HEK293 (cell line): Measurements from ENCODE around the gene MAK.
A peak's percentile ranks its signal among the peaks of the same experiment; 100 is the strongest.
"Not testable (repeated sequence)": the region's sequence is repeated elsewhere in the genome, so short reads cannot be mapped to it uniquely, and the experiment has no call there.

Experiments
- CTCF ChIA-PET: fragments of 350-600 bp; formaldehyde crosslinking; extraction: SDS; loops from one replicate; lab custom pipeline; 2021; ENCODE audit warnings: antibody characterized with exemption; lab: Yijun Ruan, JAX
- POLR2A ChIA-PET: fragments of 300-600 bp; formaldehyde crosslinking; extraction: SDS; loops from one replicate; lab custom pipeline; 2020; ENCODE audit warnings: antibody characterized with exemption, inconsistent platforms; lab: Yijun Ruan, JAX
- H3K27ac ChIP-seq: fragments of 200-500 bp; sonication (Bioruptor generic); 2 replicates; pipeline ENCODE4 v1.5.1; 2014; ENCODE audit warnings: low read depth, low read length, control low read depth, inconsistent platforms; ENCODE audit errors: extremely low read depth
- H3K36me3 ChIP-seq, 2 experiments: fragments of 200-500 bp in 1 of 2; sonication (Bioruptor generic) in 1 of 2; 1 replicate in 1 of 2; 2 replicates in 1 of 2; pipeline ENCODE4 v1.5.1; 2014 to 2017; ENCODE audit warnings: inconsistent platforms in 2 of 2, low read length in 2 of 2; ENCODE audit not compliant: control insufficient read depth in 2 of 2, insufficient read depth in 1 of 2
- H3K4me1 ChIP-seq: fragments of 200-500 bp; sonication (Bioruptor generic); 2 replicates; pipeline ENCODE4 v1.5.1; 2014; ENCODE audit warnings: mild to moderate bottlenecking, low read length, inconsistent platforms; ENCODE audit not compliant: control insufficient read depth, insufficient read depth
- H3K4me3 ChIP-seq: 2 replicates; pipeline ENCODE4 v1.5.1; 2011; ENCODE audit warnings: low read depth, mild to moderate bottlenecking, control low read depth, low read length, moderate library complexity
- H3K9me3 ChIP-seq: fragments of 200-500 bp; sonication (Bioruptor generic); 2 replicates; pipeline ENCODE4 v1.5.1; 2014; ENCODE audit warnings: low read depth, low read length, inconsistent platforms; ENCODE audit not compliant: control insufficient read depth, insufficient read depth
- KLF17 ChIP-seq: fragments of 450-650 bp; formaldehyde crosslinking; IDR thresholded peaks from 2 replicates; pipeline ENCODE4 v1.5.1; 2016; ENCODE audit warnings: missing biosample characterization, missing genetic modification characterization
- PRDM1 ChIP-seq: fragments of 450-650 bp; formaldehyde crosslinking; IDR thresholded peaks from 2 replicates; pipeline ENCODE4; 2016; ENCODE audit warnings: missing biosample characterization, missing genetic modification characterization
- PRDM4 ChIP-seq: fragments of 450-650 bp; formaldehyde crosslinking; IDR thresholded peaks from 2 replicates; pipeline ENCODE4 v1.5.1; 2017; ENCODE audit warnings: missing biosample characterization, missing genetic modification characterization
- REPIN1 ChIP-seq: fragments of 450-650 bp; formaldehyde crosslinking; IDR thresholded peaks from 2 replicates; pipeline ENCODE4 v1.5.1; 2017; ENCODE audit warnings: missing biosample characterization, missing genetic modification characterization, low read depth
- SP7 ChIP-seq: fragments of 450-650 bp; formaldehyde crosslinking; IDR thresholded peaks from 2 replicates; pipeline ENCODE4 v1.5.1; 2016; ENCODE audit warnings: missing biosample characterization, missing genetic modification characterization
- TRIM28 ChIP-seq: IDR thresholded peaks from 2 replicates; pipeline ENCODE4 v1.6.1; 2011; ENCODE audit warnings: low read length, control low read depth, borderline replicate concordance
- ZBTB17 ChIP-seq: fragments of 450-650 bp; formaldehyde crosslinking; IDR thresholded peaks from 2 replicates; pipeline ENCODE4 v1.5.1; 2016; ENCODE audit warnings: missing biosample characterization, missing genetic modification characterization
- ZFHX2 ChIP-seq: fragments of 450-650 bp; formaldehyde crosslinking; conservative IDR thresholded peaks from 2 replicates; pipeline ENCODE4 v1.5.1; 2016; ENCODE audit warnings: missing biosample characterization, missing genetic modification characterization
- ZNF335 ChIP-seq: fragments of 450-650 bp; formaldehyde crosslinking; conservative IDR thresholded peaks from 2 replicates; pipeline ENCODE4 v1.5.1; 2016; ENCODE audit warnings: missing biosample characterization, missing genetic modification characterization
- ZNF433 ChIP-seq: fragments of 450-650 bp; formaldehyde crosslinking; IDR thresholded peaks from 2 replicates; pipeline ENCODE4 v1.5.1; 2016; ENCODE audit warnings: missing biosample characterization, missing genetic modification characterization, low read depth
- ZNF473 ChIP-seq: fragments of 450-650 bp; formaldehyde crosslinking; IDR thresholded peaks from 2 replicates; pipeline ENCODE4 v1.5.1; 2017; ENCODE audit warnings: missing biosample characterization, missing genetic modification characterization
- ZNF530 ChIP-seq: fragments of 450-650 bp; formaldehyde crosslinking; IDR thresholded peaks from 2 replicates; pipeline ENCODE4 v1.5.1; 2016; ENCODE audit warnings: low read depth, missing biosample characterization, missing genetic modification characterization
- ZNF544 ChIP-seq: fragments of 450-650 bp; formaldehyde crosslinking; IDR thresholded peaks from 2 replicates; pipeline ENCODE4 v1.5.0; 2017; ENCODE audit warnings: missing biosample characterization, missing genetic modification characterization
- ZNF600 ChIP-seq: fragments of 450-650 bp; formaldehyde crosslinking; IDR thresholded peaks from 2 replicates; pipeline ENCODE4 v1.5.1; 2016; ENCODE audit warnings: missing biosample characterization, missing genetic modification characterization
- ZNF621 ChIP-seq: fragments of 450-650 bp; formaldehyde crosslinking; IDR thresholded peaks from 2 replicates; pipeline ENCODE4 v1.5.1; 2017; ENCODE audit warnings: missing biosample characterization, missing genetic modification characterization
- ZNF623 ChIP-seq: fragments of 450-650 bp; formaldehyde crosslinking; IDR thresholded peaks from 2 replicates; pipeline ENCODE4 v1.5.1; 2016; ENCODE audit warnings: missing biosample characterization, missing genetic modification characterization
- ZNF654 ChIP-seq: fragments of 450-650 bp; formaldehyde crosslinking; IDR thresholded peaks from 2 replicates; pipeline ENCODE4 v1.5.1; 2016; ENCODE audit warnings: low read depth, missing biosample characterization, missing genetic modification characterization
- ZNF785 ChIP-seq: fragments of 450-650 bp; formaldehyde crosslinking; IDR thresholded peaks from 2 replicates; pipeline ENCODE4 v1.5.1; 2016; ENCODE audit warnings: missing biosample characterization, missing genetic modification characterization
- ZXDB ChIP-seq: fragments of 450-650 bp; formaldehyde crosslinking; IDR thresholded peaks from 2 replicates; pipeline ENCODE4 v1.5.1; 2016; ENCODE audit warnings: missing biosample characterization, missing genetic modification characterization
- TF ChIP-seq, protein P1 (sequence below): fragments of 450-650 bp; formaldehyde crosslinking; IDR thresholded peaks from 2 replicates; pipeline ENCODE4 v1.5.1; 2016; ENCODE audit warnings: missing biosample characterization, missing genetic modification characterization, low read depth
- TF ChIP-seq, protein P2 (sequence below): fragments of 450-650 bp; formaldehyde crosslinking; IDR thresholded peaks from 2 replicates; pipeline ENCODE4 v1.5.1; 2016; ENCODE audit warnings: missing biosample characterization, missing genetic modification characterization
- TF ChIP-seq, protein P3 (sequence below): fragments of 450-650 bp; formaldehyde crosslinking; IDR thresholded peaks from 2 replicates; pipeline ENCODE4 v1.5.1; 2016; ENCODE audit warnings: missing biosample characterization, missing genetic modification characterization

Gene MAK

DNA sequence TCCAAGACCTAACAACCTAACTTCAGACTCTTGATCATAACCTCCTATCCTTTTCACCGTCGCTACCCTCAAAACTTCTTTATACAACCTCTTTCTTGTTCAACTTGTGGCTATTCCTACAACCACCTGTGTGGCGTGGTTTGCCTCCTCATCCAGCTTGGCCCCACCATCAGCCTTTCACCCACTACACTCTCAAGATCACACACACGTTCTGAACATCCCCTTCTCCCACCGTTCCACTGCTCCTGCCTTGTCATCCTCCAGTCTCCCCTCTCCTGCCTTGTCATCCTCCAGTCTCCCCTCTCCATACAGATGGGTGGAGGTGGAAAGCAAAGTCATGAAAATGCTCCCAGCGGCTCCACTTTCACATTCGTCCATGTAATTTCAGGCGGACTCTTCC, 14.0 kb downstream of the MAK start:
- Histone ChIP-seq H3K4me1 (no peaks in the 10 kb centered on the region), H3K9me3 (no peaks in the 10 kb centered on the region), H3K4me3 (no peak overlapping the region), H3K36me3 (no peaks in the 10 kb centered on the region; a peak in 1 of 3 replicates), H3K27ac (no peak overlapping the region)
- TF ChIP-seq TRIM28 (no peak), PRDM1 (tag by site-specific recombination) (no peak), ZNF785 (tag by site-specific recombination) (no peak)
- ChIA-PET CTCF (no interaction called here), POLR2A (no interaction called here)

GRCh38 chr6:10814176-10814575, 24.2 kb downstream of the MAK start:
- H3K36me3 ChIP-seq, H3K27ac ChIP-seq, POLR2A ChIA-PET, H3K4me1 ChIP-seq, H3K4me3 ChIP-seq, H3K9me3 ChIP-seq: not testable (repeated sequence)
- CTCF ChIA-PET = interaction anchor here (1.0 kb wide), 1 partner anchor 12 kb away, joined by 5 read pairs; no protein-coding TSS in a partner anchor

GRCh38 chr6:10809098-10809497, 29.2 kb downstream of the MAK start:
- Histone ChIP-seq H3K4me1 (no peaks in the 10 kb centered on the region), H3K9me3 (no peaks in the 10 kb centered on the region), H3K36me3 (peaks cover 0 to 6% of the 10 kb centered on the region in 2 experiments; a peak in 2 of 3 replicates), H3K4me3 (no peak overlapping the region)
- TF ChIP-seq, protein P1, sequence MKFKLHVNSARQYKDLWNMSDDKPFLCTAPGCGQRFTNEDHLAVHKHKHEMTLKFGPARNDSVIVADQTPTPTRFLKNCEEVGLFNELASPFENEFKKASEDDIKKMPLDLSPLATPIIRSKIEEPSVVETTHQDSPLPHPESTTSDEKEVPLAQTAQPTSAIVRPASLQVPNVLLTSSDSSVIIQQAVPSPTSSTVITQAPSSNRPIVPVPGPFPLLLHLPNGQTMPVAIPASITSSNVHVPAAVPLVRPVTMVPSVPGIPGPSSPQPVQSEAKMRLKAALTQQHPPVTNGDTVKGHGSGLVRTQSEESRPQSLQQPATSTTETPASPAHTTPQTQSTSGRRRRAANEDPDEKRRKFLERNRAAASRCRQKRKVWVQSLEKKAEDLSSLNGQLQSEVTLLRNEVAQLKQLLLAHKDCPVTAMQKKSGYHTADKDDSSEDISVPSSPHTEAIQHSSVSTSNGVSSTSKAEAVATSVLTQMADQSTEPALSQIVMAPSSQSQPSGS = no peak
- TF ChIP-seq ZBTB17 (tag by site-specific recombination) = no peak
- peak; percentile 36; the same call in 1 of the 2 replicates for TF ChIP-seq SP7 (tag by site-specific recombination)
- no peak for TF ChIP-seq PRDM4 (tag by site-specific recombination)
- TF ChIP-seq, all 188 proteins: peak for 1
- ChIA-PET CTCF (interaction anchor here (1.7 kb wide), 1 partner anchor 12 kb away, joined by 3 read pairs; no protein-coding TSS in a partner anchor), POLR2A (no interaction called here)
- no peak overlapping the region for H3K27ac ChIP-seq

GRCh38 chr6:10808376-10808775, 30.0 kb downstream of the MAK start:
- Histone ChIP-seq H3K9me3 (no peaks in the 10 kb centered on the region), H3K36me3 (peaks cover 0 to 6% of the 10 kb centered on the region in 2 experiments; a peak in 2 of 3 replicates), H3K4me3 (no peak overlapping the region), H3K27ac (no peak overlapping the region), H3K4me1 (no peaks in the 10 kb centered on the region)
- CTCF ChIA-PET = interaction anchor here (0.6 kb wide), 2 partner anchors 133 to 194 kb away, joined by 3 to 4 read pairs; no protein-coding TSS in a partner anchor
- POLR2A ChIA-PET = no interaction called here
- TF ChIP-seq KLF17 = no peak
- no peak for TF ChIP-seq ZNF600 (tag by site-specific recombination)
- TF ChIP-seq, protein P2, sequence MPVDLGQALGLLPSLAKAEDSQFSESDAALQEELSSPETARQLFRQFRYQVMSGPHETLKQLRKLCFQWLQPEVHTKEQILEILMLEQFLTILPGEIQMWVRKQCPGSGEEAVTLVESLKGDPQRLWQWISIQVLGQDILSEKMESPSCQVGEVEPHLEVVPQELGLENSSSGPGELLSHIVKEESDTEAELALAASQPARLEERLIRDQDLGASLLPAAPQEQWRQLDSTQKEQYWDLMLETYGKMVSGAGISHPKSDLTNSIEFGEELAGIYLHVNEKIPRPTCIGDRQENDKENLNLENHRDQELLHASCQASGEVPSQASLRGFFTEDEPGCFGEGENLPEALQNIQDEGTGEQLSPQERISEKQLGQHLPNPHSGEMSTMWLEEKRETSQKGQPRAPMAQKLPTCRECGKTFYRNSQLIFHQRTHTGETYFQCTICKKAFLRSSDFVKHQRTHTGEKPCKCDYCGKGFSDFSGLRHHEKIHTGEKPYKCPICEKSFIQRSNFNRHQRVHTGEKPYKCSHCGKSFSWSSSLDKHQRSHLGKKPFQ (tag by site-specific recombination) = no peak
- no peak for TF ChIP-seq ZNF473 (tag by site-specific recombination)
- TF ChIP-seq ZNF623 (tag by site-specific recombination) = no peak
- no peak for TF ChIP-seq ZNF530 (tag by site-specific recombination)
- no peak for TF ChIP-seq ZNF433
- no peak for TF ChIP-seq ZNF654 (tag by site-specific recombination)
- TF ChIP-seq ZFHX2 (tag by site-specific recombination) = no peak
- TF ChIP-seq ZXDB (tag by site-specific recombination) = no peak
- no peak for TF ChIP-seq REPIN1 (tag by site-specific recombination)
- TF ChIP-seq, protein P3, sequence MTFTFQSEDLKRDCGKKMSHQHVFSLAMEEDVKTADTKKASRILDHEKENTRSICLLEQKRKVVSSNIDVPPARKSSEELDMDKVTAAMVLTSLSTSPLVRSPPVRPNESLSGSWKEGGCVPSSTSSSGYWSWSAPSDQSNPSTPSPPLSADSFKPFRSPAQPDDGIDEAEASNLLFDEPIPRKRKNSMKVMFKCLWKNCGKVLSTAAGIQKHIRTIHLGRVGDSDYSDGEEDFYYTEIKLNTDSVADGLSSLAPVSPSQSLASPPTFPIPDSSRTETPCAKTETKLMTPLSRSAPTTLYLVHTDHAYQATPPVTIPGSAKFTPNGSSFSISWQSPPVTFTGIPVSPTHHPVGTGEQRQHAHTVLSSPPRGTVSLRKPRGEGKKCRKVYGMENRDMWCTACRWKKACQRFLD (tag by site-specific recombination) = no peak
- TF ChIP-seq ZNF544 (tag by site-specific recombination) = no peak
- no peak for TF ChIP-seq ZNF621 (tag by site-specific recombination)
- no peak for TF ChIP-seq ZNF335 (tag by site-specific recombination)
